ENCODE data around the gene RXFP3. TPM values are rescaled to one million over a fixed set of nuclear protein-coding genes. Genes with fewer than 3 reads are reported as not detected.

RXFP3 gene
- total RNA-seq, 1 donor from 2014 or later = not detected

DNA sequence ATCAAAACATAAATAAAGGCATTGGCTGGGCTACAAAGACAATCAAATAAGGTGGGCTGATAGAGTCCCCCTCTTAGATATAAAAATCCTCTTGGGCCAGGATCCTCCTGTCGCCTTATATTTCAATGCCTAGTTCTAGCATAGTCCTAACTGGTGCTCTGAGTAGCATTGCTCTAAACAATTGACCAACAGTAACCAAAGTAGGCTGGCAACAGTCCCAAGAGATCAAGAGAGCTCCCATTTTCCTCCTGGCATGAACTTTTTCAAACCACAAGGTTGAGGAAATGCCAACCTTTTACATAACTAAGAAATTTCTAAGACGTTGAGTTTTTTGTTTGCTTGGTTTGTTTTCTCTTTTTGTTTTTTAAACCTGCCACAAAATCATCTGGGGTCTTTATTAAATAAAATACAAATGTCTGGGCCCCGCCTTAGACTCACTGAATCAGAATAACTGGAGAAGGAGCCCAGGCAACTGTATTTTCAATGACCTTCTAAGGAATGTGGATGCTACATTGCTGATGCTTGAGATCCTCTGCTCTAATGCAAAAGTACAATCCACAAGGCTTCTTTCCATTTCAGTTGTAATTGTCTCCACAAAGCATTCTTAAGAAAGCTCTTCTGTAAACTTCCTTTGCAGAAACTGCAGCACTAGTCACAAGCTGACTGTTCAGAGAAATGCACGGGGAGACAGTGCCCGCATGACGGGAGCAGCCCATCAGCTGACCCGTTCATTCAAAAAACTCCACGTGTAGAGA lies 45.4 kb downstream of the RXFP3 start:
- no peak for DNase-seq (ENCODE audit: low read depth in 2 of 2)

DNA sequence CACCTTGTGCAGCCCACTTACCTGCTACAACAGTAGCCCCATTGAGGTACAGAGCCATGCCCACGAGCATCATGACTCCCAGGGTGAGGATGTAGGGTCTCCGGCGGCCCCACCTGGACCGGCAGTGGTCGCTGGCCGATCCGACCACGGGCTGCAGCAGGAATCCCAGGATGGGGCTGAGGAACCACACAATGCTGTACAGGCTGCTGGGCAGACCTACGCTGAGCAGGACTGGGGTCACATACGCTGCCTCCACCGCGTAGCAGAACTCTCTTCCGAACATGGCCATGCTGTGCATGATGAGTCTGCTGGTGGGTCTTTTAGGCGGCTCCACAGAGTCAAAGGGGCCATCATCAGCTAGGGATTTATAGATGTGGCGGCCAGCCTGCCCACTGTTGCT lies 48.0 kb downstream of the RXFP3 start:
- DNase-seq (ENCODE audit: low read depth in 2 of 2) = no peak

DNA sequence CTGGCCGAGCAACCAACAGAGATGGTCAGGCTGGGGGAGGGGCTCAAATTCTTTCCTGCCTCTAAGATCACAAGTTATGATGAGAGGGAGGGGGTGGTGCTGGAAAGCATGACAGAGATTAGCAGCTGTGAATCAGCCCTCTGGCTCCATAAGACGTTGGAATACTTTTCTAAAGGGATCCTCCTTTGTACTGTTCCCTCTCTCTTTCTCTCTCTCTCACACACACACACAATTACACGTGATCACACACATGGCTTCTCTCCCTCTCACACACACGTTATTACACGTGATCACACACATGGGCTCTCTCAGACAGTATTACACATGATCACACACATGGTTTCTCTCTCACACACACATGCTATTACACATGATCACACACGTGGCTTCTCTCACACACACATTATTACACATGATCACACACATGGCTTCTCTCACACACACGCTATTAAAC lies 48.5 kb downstream of the RXFP3 start, which contains the start of gene SLC45A2:
Gene SLC45A2 (minus strand): TSS at position 23 of the 454 bp plus-strand sequence. CDS start 110 bp downstream, outside the sequence.
- no peak for DNase-seq (ENCODE audit: low read depth in 2 of 2)

DNA sequence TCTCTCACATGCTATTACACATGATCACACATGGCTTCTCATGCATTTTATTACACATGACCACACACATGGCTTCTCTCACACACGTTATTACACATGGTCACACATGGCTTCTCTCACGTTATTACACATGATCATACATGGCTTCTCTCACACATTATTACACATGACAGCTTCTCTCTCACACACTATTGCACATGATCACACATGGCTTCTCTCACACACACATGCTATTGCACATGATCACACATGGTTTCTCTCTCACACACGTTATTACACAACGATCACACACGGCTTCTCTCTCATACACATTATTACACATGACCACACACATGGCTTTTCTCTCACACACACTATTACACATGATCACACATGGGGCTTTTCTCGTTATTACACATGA lies 49.3 kb downstream of the RXFP3 start:
- no peak for DNase-seq (ENCODE audit: low read depth in 2 of 2)

Other genes with a start within 250 kb of the RXFP3 start
- 1.2 and 5.2 TPM in 2 replicates for gene ADAMTS12, start 44.4 kb upstream of the RXFP3 start, total RNA-seq
- gene SLC45A2, start 48.3 kb downstream of the RXFP3 start, total RNA-seq = under 0.01 TPM in 1 of 2 replicates, not detected in the other
- gene AMACR, start 71.7 kb downstream of the RXFP3 start, total RNA-seq = 6.9 and 10.5 TPM in 2 replicates
- 0.64 and 1.1 TPM in 2 replicates for gene C1QTNF3, start 106.8 kb downstream of the RXFP3 start, total RNA-seq

Data from dermis microvascular lymphatic vessel endothelial cell (primary cell).